ENCODE measurements around the gene OR52I1.

OR52I1 gene

GRCh38 chr11:4551346-4551979 is 42.4 kb upstream of the OR52I1 start:
- Histone ChIP-seq H3K27ac (ENCODE audit: low read length, poor library complexity, severe bottlenecking) (no peak overlapping the region), H4K91ac (ENCODE audit: low read length) (no peak overlapping the region), H3K9me3 (ENCODE audit: control insufficient read depth, low read length) (no peaks in the 10 kb centered on the region), H3K79me1 (replicated peaks; ENCODE audit: low read length, poor library complexity, severe bottlenecking) (no peaks in the 10 kb centered on the region), H3K14ac (ENCODE audit: low read length in 2 of 2) (no peak overlapping the region), H3K18ac (ENCODE audit: low read depth in 1 of 2, low read length in 2 of 2) (no peak overlapping the region), H2BK12ac (ENCODE audit: low read length in 2 of 2) (no peak overlapping the region), H3K4me2 (ENCODE audit: low read length, poor library complexity, severe bottlenecking) (no peak overlapping the region), H3K9ac (ENCODE audit: low read length) (no peak overlapping the region), H3K23ac (ENCODE audit: low read length in 2 of 2) (no peak overlapping the region), H2AFZ (ENCODE audit: low read depth, low read length) (no peak overlapping the region), H2BK5ac (ENCODE audit: low read depth, low read length, poor library complexity, severe bottlenecking) (no peak overlapping the region), H3K27me3 (ENCODE audit: control insufficient read depth in 1 of 2, insufficient read depth in 1 of 2, low read length in 2 of 2) (no peaks in the 10 kb centered on the region), H3K4me3 (ENCODE audit: insufficient read depth in 1 of 2, low read depth in 1 of 2, low read length in 2 of 2) (no peak overlapping the region), H3K36me3 (ENCODE audit: control insufficient read depth in 1 of 2, insufficient read depth in 2 of 2, low read depth in 1 of 2, low read length in 2 of 2) (no peaks in the 10 kb centered on the region), H2AK5ac (ENCODE audit: low read length, severe bottlenecking) (no peak overlapping the region), H2BK15ac (ENCODE audit: low read depth, poor library complexity, severe bottlenecking) (no peak overlapping the region), H3K4ac (ENCODE audit: low read depth in 1 of 2, low read length in 2 of 2) (no peak overlapping the region), H3K4me1 (ENCODE audit: control insufficient read depth, insufficient read depth, low read depth, low read length) (no peaks in the 10 kb centered on the region), H2BK120ac (ENCODE audit: low read depth, low read length) (no peak overlapping the region), H4K8ac (ENCODE audit: low read length) (no peak overlapping the region)
- DNase-seq: no peak
- 66% methylated on average over 8 of the region's 8 CpGs for WGBS

DNA sequence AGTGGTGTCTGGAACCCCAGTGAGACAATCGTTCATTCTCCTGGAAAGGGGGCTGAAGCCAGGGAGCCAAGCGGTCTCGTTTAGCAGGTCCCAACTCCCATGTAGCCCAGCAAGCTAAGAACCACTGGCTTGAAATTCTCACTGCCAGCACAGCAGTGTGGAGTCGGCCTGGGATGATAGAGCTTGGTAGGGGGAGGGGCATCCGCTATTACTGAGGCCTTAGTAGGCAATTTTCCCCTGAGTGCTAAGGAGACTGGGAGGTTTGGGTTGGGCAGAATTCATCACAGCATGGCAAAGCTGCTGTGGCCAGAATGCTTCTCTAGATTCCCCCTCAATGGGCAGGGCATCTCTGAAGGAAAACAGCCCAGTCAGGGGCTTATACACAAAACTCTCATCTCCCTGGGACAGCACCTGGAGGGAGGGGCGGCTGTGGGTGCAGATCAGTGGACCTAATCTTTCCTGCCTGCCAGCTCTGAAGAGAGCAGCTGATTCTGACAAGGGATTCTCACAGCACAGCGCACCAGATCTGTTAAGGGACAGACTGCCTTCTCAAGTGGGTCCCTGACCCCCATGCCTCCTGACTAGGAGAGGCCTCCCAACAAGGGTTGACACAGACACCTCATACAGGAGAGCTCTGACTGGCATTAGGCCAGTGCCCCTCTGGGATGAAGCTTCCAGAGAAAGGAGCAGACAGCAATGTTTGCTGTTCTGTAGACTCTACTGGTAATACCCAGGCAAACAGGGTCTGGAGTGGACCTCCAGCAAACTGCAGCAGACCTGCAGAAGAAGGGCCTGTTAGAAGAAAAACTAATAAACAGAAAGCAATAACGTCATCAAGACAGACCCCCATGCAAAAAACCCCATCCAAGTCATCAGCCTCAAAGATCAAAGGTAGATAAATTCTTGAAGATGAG is 34.1 kb upstream of the OR52I1 start:
- Histone ChIP-seq H4K91ac (ENCODE audit: low read length) (no peak overlapping the region), H3K9me3 (ENCODE audit: control insufficient read depth, low read length) (no peaks in the 10 kb centered on the region), H2BK15ac (ENCODE audit: low read depth, poor library complexity, severe bottlenecking) (no peak overlapping the region), H2BK120ac (ENCODE audit: low read depth, low read length) (no peak overlapping the region), H3K36me3 (ENCODE audit: control insufficient read depth in 1 of 2, insufficient read depth in 2 of 2, low read depth in 1 of 2, low read length in 2 of 2) (no peaks in the 10 kb centered on the region), H3K4ac (ENCODE audit: low read depth in 1 of 2, low read length in 2 of 2) (no peak overlapping the region), H3K23ac (ENCODE audit: low read length in 2 of 2) (no peak overlapping the region), H4K8ac (ENCODE audit: low read length) (no peak overlapping the region), H2BK12ac (ENCODE audit: low read length in 2 of 2) (no peak overlapping the region), H3K27me3 (ENCODE audit: control insufficient read depth in 1 of 2, insufficient read depth in 1 of 2, low read length in 2 of 2) (no peaks in the 10 kb centered on the region), H3K18ac (ENCODE audit: low read depth in 1 of 2, low read length in 2 of 2) (no peak overlapping the region), H2BK5ac (ENCODE audit: low read depth, low read length, poor library complexity, severe bottlenecking) (no peak overlapping the region), H3K27ac (ENCODE audit: low read length, poor library complexity, severe bottlenecking) (no peak overlapping the region), H3K4me3 (ENCODE audit: insufficient read depth in 1 of 2, low read depth in 1 of 2, low read length in 2 of 2) (no peak overlapping the region), H3K4me2 (ENCODE audit: low read length, poor library complexity, severe bottlenecking) (no peak overlapping the region), H3K79me1 (replicated peaks; ENCODE audit: low read length, poor library complexity, severe bottlenecking) (no peaks in the 10 kb centered on the region), H2AK5ac (ENCODE audit: low read length, severe bottlenecking) (no peak overlapping the region), H3K9ac (ENCODE audit: low read length) (no peak overlapping the region), H2AFZ (ENCODE audit: low read depth, low read length) (no peak overlapping the region), H3K14ac (ENCODE audit: low read length in 2 of 2) (no peak overlapping the region), H3K4me1 (ENCODE audit: control insufficient read depth, insufficient read depth, low read depth, low read length) (no peaks in the 10 kb centered on the region)
- WGBS: 74% methylated on average over 7 of the region's 8 CpGs
- DNase-seq: no peak

DNA sequence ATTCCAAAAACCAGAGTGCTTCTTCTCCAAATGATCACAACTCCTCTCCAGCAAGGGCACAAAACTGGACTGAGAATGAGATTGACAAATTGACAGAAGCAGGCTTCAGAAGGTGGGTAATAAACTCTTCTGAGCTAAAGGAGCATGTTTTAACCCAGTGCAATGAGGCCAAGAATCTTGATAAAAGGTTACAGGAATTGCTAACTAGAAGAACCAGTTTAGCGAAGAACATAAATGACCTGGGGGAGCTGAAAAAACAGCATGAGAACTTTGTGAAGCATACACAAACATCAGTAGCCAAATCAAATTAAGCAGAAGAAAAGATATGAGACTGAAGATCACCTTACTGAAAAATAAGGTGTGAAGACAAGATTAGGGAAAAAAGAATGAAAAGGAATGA is 33.4 kb upstream of the OR52I1 start:
- H2BK15ac ChIP-seq (ENCODE audit: low read depth, poor library complexity, severe bottlenecking): no peak overlapping the region
- no peak overlapping the region for H4K91ac ChIP-seq (ENCODE audit: low read length)
- no peaks in the 10 kb centered on the region for H3K9me3 ChIP-seq (ENCODE audit: control insufficient read depth, low read length)
- no peak overlapping the region for H2AFZ ChIP-seq (ENCODE audit: low read depth, low read length)
- no peak overlapping the region for H3K4me2 ChIP-seq (ENCODE audit: low read length, poor library complexity, severe bottlenecking)
- no peak overlapping the region for H4K8ac ChIP-seq (ENCODE audit: low read length)
- no peak overlapping the region for H3K27ac ChIP-seq (ENCODE audit: low read length, poor library complexity, severe bottlenecking)
- H2BK120ac ChIP-seq (ENCODE audit: low read depth, low read length): no peak overlapping the region
- H3K27me3 ChIP-seq (ENCODE audit: control insufficient read depth in 1 of 2, insufficient read depth in 1 of 2, low read length in 2 of 2): no peaks in the 10 kb centered on the region
- no peak overlapping the region for H2BK12ac ChIP-seq (ENCODE audit: low read length in 2 of 2)
- no peak overlapping the region for H3K18ac ChIP-seq (ENCODE audit: low read depth in 1 of 2, low read length in 2 of 2)
- H3K14ac ChIP-seq (ENCODE audit: low read length in 2 of 2): no peak overlapping the region
- H3K4me3 ChIP-seq (ENCODE audit: insufficient read depth in 1 of 2, low read depth in 1 of 2, low read length in 2 of 2): no peak overlapping the region
- no peaks in the 10 kb centered on the region for H3K36me3 ChIP-seq (ENCODE audit: control insufficient read depth in 1 of 2, insufficient read depth in 2 of 2, low read depth in 1 of 2, low read length in 2 of 2)
- no peaks in the 10 kb centered on the region for H3K4me1 ChIP-seq (ENCODE audit: control insufficient read depth, insufficient read depth, low read depth, low read length)
- H3K79me1 ChIP-seq (replicated peaks; ENCODE audit: low read length, poor library complexity, severe bottlenecking): no peaks in the 10 kb centered on the region
- H3K4ac ChIP-seq (ENCODE audit: low read depth in 1 of 2, low read length in 2 of 2): no peak overlapping the region
- 100% methylated on average over 1 of the region's 1 CpG for WGBS
- no peak overlapping the region for H2BK5ac ChIP-seq (ENCODE audit: low read depth, low read length, poor library complexity, severe bottlenecking)
- no peak for DNase-seq
- H3K23ac ChIP-seq (ENCODE audit: low read length in 2 of 2): no peak overlapping the region
- no peak overlapping the region for H2AK5ac ChIP-seq (ENCODE audit: low read length, severe bottlenecking)
- H3K9ac ChIP-seq (ENCODE audit: low read length): no peak overlapping the region

- H4K8ac ChIP-seq (ENCODE audit: low read length): no peak overlapping the region
- no peak overlapping the region for H4K91ac ChIP-seq (ENCODE audit: low read length)
- H3K9me3 ChIP-seq (ENCODE audit: control insufficient read depth, low read length): no peaks in the 10 kb centered on the region
- no peak overlapping the region for H3K23ac ChIP-seq (ENCODE audit: low read length in 2 of 2)
- DNase-seq: no peak
- no peak overlapping the region for H3K4me3 ChIP-seq (ENCODE audit: insufficient read depth in 1 of 2, low read depth in 1 of 2, low read length in 2 of 2)
- no peak overlapping the region for H2BK12ac ChIP-seq (ENCODE audit: low read length in 2 of 2)
- H2BK15ac ChIP-seq (ENCODE audit: low read depth, poor library complexity, severe bottlenecking): no peak overlapping the region
- H2AFZ ChIP-seq (ENCODE audit: low read depth, low read length): no peak overlapping the region
- H2AK5ac ChIP-seq (ENCODE audit: low read length, severe bottlenecking): no peak overlapping the region
- no peak overlapping the region for H3K9ac ChIP-seq (ENCODE audit: low read length)
- H2BK5ac ChIP-seq (ENCODE audit: low read depth, low read length, poor library complexity, severe bottlenecking): no peak overlapping the region
- H3K18ac ChIP-seq (ENCODE audit: low read depth in 1 of 2, low read length in 2 of 2): no peak overlapping the region
- H3K36me3 ChIP-seq (ENCODE audit: control insufficient read depth in 1 of 2, insufficient read depth in 2 of 2, low read depth in 1 of 2, low read length in 2 of 2): no peaks in the 10 kb centered on the region
- H3K14ac ChIP-seq (ENCODE audit: low read length in 2 of 2): no peak overlapping the region
- no peak overlapping the region for H2BK120ac ChIP-seq (ENCODE audit: low read depth, low read length)
- WGBS: 100% methylated on average over 2 of the region's 3 CpGs
- H3K27me3 ChIP-seq (ENCODE audit: control insufficient read depth in 1 of 2, insufficient read depth in 1 of 2, low read length in 2 of 2): no peaks in the 10 kb centered on the region
- H3K4ac ChIP-seq (ENCODE audit: low read depth in 1 of 2, low read length in 2 of 2): no peak overlapping the region
- no peaks in the 10 kb centered on the region for H3K4me1 ChIP-seq (ENCODE audit: control insufficient read depth, insufficient read depth, low read depth, low read length)
- no peaks in the 10 kb centered on the region for H3K79me1 ChIP-seq (replicated peaks; ENCODE audit: low read length, poor library complexity, severe bottlenecking)
- no peak overlapping the region for H3K4me2 ChIP-seq (ENCODE audit: low read length, poor library complexity, severe bottlenecking)
- no peak overlapping the region for H3K27ac ChIP-seq (ENCODE audit: low read length, poor library complexity, severe bottlenecking)
Measured at GRCh38 chr11:4565371-4565770, 28.5 kb upstream of the OR52I1 start.
